Measurements from ENCODE around the gene SVIL.
"Not testable (repeated sequence)": the region's sequence is repeated elsewhere in the genome, so short reads cannot be mapped to it uniquely, and the experiment has no call there.

The SVIL gene

DNA sequence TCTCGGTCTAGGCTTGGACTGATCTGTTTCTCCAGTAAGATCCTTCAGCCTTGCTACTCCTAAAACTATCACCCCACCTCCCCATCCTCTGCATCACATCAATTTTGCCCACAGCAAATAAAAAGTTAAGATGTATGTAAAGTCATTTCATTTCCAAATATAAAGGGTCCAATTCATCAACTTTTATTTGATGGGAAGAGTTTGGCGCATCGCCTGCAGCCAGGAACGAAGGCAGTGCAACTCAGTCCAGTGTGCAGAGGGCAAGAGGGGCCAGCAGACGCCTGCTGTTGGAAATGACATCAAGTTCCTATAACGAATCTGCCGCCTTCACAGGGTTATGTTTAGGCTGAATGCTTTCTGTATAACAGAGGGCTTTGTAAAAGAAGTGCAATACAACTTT, 97.0 kb downstream of the SVIL start:
- no peak for DNase-seq

DNA sequence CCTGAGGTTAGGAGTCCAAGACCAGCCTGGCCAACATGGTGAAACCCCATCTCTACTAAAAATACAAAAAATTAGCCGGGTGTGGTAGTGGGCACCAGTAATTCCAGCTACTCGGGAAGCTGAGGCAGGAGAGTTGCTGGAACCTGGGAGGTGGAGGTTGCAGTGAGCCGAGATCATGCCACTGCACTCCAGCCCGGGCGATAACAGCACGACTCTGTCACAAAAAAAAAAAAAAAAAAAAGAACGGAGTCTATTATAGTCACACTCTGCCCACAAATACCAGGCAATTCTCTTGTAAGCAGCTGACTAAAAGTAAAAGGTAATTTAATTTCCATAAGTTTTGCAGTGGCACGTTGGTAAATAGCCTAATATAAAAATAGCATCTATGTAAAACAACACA, 98.1 kb downstream of the SVIL start:
- DNase-seq = not testable (repeated sequence)

DNA sequence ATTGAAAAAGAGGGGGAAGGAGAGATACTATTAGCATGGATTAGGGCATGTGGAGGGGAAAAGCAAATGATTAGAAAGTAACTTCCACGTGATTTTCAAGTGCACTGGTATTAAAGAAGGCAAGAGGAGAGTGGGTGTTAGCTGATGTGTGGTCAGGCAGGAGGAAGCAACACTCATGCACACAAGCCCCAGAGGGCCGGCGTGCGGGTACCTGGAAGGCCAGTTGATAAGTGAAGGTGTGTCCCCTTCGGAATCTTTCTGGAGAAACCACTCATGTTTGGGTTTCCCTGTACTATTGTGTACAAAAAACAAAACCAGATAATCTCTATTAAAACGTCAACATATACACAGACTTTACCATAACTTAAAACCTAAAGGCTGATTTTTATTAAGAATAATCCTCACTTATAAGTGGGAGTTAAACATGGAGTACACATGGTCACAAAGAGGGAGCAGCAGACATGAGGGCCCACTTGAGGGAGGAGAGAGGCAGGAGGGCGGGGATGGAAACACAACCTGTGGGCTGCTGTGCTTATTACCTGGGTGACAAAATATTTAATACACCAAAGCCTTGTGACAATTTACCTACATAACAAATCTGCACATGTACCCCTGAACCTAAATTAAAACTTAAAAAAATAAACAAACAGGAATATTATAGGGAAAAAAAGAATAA, 98.9 kb downstream of the SVIL start:
- DNase-seq = no peak

DNA sequence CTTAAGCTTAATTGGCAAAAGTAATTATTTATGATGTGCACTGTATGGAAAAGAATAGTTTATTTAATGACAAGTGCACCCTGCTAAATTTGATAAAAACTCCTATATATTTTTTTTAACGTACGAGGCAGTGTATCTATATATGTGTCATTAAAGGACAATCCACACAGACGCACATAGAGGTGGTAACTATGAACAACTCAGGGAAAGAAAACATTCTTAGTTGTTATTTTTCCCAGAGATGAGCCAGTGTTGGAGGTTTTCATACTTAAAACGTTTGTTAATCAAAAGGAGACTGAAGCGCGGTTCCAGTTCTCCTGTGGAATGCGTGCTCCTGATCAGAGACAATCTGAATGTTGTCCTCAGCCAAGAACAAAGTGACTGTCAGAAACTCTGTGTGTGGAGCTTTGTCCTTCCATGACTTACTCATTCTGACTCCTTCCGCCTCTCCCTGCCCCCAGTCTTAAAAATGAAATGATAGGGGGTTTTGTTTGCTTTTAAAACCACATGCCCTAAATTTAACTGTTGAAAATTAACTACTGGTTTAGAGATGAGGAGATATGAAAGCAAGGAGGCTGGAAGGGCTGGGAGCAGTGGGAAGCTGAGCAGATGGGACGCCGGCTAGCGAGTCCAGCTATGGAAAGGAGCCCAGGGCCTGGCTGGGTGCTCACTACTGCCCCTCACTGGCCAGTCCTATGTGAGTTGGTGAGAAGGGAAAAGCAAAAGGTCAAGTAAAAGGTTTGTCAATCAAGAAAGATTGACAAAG, 99.6 kb downstream of the SVIL start:
- DNase-seq = no peak

DNA sequence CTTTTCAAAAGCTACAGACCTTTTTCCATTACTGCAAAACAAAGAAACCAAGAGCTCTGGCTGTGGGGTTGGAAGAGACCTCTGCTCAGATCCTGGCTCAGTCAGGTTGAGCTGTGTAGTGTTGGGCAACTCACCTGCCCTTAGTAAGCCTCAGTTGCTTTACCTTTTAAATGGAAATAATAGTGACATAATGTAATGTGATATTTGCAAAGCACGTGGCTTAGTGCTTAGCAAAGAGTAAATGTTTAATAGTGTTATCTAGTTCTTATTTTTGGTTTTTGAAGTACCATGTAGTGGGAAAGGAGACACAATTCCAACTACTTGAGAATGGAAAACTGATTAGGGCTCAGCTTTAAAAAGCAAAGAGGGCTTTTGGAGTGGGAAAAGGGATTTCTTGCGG, 100.2 kb downstream of the SVIL start:
- DNase-seq = no peak

DNA sequence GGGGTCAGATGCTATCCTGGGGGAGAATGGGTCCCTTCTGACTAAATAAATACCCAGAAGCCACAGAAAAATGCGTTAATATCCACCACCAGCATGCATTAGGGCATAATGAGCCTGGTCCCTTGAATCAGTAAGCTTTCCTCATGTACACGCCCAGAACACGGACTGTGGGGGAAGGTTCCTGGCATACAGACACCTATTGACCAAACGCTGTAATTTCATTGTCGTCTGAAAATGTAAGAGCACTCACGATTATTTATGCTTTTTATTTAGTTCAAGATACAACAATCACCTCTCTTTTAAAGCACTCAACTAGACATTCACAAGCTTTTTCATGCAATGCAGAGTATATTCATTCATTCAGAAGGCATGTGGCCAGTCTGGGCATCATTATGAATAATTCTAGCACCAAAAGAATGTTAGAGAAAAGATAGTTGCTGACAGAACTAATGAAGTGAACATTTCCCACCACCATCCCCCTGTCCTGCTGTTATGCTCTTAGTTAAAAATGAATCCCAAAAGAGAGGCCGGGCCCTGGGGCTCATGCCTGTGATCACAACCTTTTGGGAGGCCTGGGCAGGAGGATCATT, 101.0 kb downstream of the SVIL start:
- DNase-seq = no peak

DNA sequence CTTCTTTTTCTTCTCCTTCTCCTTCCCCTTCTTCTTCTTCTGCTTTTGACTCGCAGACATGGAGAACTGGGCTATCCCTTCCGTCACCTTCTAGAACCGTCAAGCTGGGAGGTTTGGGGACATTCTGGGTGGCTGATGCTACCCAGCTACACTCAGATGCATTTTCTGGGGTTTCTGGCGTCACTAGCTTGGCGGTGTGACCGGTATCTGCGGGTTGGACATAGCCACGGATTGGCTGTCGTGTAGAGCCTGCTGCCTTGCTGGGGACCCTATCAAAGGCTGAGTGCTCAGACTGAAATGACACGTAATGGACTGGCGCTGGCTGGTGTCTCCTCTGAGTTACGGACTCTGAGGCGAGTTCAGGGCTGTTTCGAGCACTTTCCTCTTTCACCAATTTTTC, 101.7 kb downstream of the SVIL start:
- DNase-seq = no peak

DNA sequence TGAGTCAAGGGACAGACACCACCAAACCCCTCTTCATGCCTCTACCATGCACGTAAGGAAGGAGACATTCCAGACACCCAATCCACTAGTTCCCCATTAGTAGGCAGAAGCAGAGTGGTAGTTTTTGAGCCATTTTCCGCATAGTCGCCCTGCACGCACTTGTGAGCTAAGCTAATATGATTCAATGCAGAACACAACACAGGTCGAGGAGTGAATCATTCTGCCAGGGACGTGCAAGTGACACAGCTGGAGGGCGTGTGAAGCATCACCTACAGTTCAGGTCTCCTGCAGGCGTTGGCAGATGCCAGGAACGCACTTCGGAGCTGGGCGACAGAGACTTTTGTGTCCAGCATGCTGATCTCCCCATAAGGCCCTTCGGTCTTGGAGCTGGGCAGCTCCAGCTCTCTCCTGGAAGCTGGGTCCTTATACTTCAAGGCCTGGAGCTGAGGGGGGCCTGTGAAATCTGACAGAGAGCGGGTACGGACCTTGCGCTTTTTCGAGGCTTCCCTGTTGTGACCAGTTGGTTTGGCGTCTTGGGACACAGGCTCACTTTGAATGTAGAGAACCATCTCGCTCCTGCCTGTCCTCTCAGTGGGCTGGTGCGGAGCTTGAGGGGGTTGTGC, 102.4 kb downstream of the SVIL start:
- no peak for DNase-seq

DNA sequence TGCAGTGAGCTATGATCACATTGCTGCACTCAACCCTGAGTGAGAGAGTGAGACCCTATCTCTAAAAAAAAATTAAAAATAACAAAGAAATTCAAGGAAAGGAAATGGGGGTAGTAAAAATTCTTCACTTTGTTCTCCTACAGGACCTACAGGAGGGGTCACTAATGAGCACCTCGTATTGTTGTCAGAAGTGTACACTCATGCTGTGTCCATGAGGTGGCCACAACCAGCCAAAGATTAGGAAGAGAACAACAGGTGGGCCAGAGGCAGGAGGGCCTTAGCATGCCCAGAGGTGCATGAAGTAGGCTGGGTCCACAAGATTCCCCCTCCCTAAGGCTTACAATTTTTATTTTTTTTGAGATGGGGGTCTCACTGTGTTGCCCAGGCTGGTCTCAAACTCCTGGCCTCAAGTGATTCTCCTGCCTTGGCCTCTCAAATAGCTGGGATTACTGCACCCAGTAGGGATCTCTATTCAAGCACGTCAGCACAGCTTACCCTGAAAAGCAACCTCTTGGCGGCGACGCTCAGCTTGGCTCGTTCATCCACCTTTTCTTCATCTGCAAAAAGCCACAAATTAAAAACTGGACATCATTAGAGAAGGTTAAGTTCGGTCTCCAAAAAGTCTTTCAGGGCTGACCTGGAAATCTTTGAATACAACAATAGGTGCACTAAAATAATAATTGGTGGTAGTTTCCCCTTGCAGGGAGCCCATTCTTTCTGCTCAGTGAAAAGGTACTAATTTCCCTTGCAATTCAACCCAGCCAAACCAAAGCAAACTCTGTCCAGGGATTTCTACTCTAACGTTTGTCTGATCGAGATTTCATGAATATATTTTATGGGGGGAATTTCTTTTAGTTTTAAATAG, 104.4 kb downstream of the SVIL start:
- no peak for DNase-seq

DNA sequence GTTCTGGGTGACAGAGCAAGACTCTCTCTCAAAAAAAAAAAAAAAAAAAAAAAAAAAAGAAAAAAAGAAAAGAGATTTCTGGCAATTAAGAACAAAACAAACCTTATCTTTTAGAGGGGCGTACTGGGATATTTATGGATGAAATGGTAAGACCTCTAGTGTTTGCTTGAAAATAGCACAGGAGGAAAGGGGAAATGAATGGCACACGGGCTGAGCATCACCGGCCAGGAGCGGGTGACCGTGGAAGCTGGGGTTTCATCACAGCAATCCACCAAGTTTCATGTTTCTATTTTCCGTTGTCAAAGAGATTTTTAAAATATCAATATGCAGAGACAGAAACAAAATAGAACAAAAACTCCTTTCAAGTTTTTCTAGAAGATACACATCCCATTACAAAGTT, 105.6 kb downstream of the SVIL start:
- DNase-seq = no peak

DNA sequence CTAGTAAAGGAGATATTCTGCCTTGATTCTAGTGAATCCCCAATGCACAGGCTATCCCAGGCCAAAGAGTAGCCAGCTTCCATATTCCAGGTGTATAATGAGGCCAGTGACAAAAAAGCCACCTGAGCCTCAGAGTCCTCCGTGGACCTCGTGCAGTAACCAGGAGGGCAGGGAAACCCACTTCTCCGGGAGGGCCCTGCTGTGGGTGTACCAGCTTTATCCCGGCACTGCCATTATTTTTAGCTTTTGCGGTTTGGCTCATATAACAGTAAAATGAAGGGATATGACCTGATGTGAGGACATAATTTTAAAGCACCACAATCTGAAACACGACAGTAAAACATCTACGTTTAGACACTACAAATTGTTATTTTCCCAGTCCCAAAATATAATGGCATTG, 109.0 kb downstream of the SVIL start:
- DNase-seq = no peak

DNA sequence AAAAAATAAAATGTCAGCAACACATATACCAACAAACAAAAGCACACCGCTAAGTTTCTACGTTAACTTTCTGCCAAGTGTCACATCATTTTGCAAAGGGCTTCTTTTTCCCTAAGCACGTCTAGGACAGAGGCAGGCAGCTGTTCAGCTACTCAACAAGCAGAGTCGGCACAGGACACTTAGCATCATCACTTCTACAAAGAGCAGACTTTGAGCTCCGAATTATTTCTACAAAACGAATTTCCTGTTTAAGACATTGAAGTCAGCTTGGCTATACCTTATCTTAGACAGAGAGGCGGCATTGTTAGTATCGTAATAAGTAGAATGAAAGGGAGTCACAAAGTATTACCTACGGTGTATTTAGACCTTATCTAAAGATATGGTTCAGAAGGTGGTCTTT, 110.1 kb downstream of the SVIL start:
- no peak for DNase-seq

DNA sequence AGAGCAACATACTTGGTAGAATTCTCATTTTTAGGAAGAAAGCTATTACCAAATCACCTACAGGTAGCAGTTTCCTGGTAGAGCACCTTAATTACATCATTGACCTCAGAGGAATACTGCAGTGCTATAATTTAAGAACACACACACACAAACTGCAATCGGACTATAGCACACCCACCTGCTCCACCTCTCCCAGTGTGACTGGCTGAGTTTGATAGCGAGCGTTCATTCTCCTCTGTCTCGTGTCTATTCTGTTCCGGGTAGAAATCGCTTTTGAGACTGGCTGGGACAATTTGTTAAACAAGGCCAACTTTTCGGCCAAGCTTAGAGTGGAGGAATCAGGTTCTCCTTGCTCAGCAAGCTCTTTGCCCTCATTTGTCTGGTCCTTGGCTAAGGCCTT, 110.5 kb downstream of the SVIL start:
- DNase-seq = no peak

DNA sequence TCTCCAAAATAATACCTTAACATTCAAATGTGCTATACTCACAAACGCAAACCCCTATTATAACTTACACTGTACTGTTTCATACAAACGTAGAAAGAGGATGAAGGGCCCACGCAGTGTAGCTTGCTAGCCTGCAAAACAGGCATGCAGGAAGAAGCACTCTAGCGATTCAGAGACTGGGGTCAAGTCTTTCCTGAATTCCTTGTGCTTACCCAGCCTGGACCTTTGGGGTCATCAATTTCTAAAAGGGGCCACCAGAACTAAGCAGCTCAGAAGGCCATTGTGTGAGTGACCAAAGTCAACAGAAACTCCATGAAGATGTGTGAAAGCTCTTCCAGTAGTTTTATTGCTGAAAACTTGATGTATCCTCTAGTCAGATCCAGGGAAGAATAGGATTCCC, 111.9 kb downstream of the SVIL start:
- DNase-seq = no peak

DNA sequence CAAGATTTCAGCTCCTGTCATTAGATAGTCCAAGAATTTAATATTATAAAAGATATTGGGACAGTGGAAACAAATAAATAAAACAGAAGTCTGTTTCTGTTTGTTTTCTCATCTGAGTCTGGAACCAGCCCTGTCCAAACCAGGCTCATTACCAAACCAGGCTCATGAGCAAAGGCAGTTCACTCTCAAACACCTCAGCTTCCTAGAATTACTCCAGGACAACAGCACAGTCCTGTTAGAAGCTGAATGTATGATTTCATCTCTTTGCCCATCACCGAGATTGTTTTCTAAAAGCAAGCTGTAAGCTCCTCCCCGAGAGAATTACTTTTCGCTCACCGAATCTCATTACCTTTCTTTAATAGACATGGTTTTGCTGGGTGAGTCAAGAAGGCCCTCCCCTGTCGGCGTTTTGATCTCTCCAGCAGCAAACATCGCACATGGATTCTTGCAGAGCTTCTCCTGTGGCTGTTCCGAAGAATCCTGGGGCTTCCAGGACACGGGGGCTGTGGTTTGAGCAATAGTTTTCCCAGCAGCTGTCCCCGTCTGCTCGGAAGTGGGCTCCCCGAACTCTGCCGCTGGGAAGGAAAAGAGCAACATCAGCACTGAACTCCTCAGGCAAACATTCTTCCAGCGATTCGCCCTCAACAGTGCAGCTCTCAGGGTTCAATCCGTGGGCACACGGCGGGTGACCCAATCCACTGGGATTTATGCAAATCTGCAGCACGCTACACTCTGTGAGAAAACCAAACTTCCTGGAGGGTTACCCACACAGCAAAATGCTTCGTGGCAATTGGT, 112.5 kb downstream of the SVIL start:
- no peak for DNase-seq

DNA sequence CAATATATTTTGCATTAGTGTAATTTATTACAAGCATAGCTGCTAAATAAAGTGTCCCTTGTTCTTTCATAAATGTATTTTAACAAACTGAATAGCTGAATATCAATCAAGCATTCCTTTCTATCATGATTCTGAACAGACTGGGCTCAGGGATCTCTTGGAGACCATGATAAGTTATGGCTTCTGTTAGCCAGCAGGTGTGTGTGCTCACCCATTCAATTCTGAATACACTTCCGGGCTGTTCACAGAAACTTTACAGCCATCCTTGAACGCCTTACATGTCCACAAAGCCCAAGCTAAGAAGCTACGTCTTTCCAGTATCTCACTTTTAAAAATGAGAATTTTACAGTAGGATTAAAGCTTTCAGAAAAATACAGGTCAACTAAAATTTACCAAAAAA, 115.1 kb downstream of the SVIL start:
- no peak for DNase-seq

DNA sequence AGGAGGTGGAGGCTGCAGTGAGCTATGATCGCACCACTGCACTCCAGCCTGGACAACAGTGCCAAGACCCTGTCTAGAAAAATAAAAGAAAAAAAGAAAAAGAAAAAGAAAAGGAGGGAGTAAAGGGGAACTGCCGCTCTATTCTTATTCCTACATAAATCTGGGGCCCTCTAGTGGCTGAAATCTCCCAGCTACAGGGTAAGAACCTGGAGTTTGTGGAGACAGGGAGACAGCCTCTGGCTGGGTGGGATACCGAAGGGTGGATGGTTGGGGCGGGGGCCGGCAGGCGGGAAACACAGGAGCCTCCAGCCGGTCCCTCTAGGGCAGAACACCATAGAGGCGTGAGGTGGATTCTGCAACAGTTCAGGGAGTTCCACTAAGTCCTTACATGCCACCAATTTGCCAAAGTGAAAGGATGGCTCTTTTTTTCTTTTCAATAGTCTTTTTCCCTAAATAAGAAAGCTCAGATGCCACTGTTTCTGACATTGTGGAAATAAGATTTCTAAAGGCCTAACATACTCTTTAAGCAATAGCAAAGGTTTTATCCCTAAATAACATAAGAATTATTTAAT, 117.3 kb downstream of the SVIL start:
- no peak for DNase-seq

DNA sequence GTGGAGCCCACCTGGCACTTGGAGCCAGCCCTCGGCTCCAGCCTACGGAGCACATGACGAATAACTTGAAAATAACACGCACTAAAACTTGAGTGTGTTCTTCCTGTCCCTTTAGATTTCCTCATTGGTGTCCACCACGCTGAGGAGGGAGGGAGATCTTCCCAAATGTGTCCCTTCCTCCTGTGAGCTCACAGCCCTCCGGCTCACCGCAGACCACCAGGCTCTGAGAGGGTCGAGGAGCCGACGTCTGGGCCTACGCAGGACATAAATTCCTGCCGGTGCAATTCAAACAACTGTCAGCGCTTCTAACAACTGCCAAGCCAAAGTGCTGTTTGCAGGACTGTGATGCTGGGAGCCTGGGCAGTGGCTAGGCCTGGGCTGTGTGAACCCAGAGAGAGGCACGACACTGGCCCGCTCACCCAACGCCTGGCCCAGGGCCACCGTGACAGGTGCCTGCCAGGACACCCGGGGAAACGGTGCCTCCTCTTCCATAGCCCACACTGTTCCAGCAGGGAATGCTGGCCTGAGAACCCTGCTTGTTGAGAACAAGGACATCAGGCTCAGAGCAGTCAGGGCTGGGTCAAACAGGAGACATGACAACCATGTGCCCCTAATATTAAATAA, 118.3 kb downstream of the SVIL start:
- DNase-seq = not testable (repeated sequence)

DNA sequence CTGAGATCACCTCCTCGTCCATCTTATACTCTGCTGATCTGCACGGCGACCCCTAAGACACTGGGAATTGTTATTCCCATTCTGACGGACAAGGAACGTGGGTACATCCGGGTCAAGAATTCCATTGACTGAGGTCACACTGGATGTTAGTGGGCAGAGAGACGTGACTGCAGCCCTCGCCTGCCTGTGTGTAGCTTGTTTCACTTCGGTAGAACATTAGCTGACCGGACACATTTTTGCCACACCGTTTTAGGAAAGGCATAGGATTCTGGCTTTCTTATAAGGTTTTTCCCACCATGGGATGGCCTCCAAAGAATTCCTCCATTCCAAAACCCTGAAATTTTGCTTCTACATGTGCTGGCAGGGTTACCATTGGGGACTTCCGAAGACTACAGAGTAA, 118.9 kb downstream of the SVIL start:
- DNase-seq = not testable (repeated sequence)

DNA sequence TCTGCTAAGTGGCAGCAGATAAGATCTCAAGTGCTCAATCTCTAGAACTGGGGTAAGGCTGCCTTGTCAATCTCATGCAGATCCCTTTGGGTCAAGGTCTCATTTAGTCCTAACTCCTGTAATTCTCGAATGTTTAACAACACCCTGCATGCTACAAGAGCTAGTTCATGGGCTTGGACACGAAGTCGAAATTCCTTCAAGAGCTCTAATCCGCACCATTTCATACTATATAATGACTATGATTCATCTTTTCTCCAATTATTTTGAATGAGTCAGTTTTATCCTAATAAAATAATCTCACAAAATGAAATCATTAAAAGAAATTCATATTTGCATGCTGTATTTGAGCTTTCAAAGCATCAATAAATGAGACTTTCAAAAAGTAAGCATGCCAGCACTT, 119.7 kb downstream of the SVIL start:
- DNase-seq = not testable (repeated sequence)

DNA sequence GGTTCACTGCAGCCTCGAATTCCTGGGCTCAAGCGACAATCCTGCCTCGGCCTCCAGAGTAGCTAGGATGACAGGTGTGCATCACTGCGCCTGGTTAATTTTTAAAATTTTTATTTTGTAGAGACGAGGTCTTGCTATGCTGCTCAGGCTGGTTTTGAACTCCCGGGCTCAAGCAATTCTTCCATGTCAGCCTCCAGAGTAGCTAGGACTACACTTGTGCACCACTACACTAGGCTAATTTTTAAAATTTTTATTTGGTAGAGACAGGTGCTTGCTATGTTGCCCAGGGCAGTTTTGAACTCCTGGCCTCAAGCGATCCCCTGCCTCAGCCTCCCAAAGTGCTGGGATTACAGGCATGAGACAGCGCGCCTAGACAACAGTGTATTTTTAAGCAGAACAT, 120.5 kb downstream of the SVIL start:
- DNase-seq = no peak

Data from CD4-positive, alpha-beta T cell treated with Interleukin-21 for 1 hour (primary cell).